ENCODE results near the gene DPF3. TPM values are rescaled to one million over a fixed set of nuclear protein-coding genes. Genes with fewer than 3 reads are reported as not detected.

The DPF3 gene
- total and polyA plus RNA-seq, 2 donors (not counting 1 experiment from before 2014, with no cell fraction given), result 3.4 to 10.2 TPM

DNA sequence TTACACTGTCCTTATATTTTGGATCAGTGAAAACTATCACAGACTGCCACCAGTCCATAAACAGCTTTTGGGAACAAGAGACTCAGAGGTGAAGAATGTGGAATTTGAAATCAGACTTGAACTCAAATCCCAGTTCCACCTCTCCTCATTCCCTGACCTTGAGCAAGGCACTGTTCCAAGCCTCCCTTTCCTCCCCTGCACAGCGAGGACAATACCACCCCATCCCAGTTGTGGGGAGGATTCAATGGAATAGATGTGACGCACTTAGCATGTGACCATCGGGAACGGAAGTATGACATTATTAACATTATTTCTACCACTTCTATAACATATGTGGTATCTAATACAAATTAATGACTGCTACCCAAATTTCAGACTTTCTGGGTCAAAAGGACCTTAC is 63.5 kb downstream of the DPF3 start:
- Histone ChIP-seq H4K20me1 (ENCODE audit: control insufficient read depth, insufficient read depth, low read length, poor library complexity, severe bottlenecking) (peaks cover 15% of the 10 kb centered on the region), H3K4me1 (ENCODE audit: control insufficient read depth in 2 of 2, insufficient read depth in 2 of 2, low read length in 2 of 2) (no peaks in the 10 kb centered on the region), H3K9me3 (ENCODE audit: control extremely low read depth in 1 of 3, control insufficient read depth in 2 of 3, insufficient read depth in 1 of 3, low read length in 2 of 3) (no peaks in the 10 kb centered on the region), H3K27ac (ENCODE audit: low read length in 2 of 2) (no peak overlapping the region), H3K9ac (ENCODE audit: low read length) (no peak overlapping the region), H3K27me3 (replicated peaks in 1 of 4; ENCODE audit: control extremely low read depth in 1 of 4, control insufficient read depth in 3 of 4, insufficient read depth in 4 of 4, low read length in 3 of 4) (no peaks in the 10 kb centered on the region), H3K4me3 (ENCODE audit: control extremely low read depth in 1 of 5, extremely low read depth in 1 of 5, insufficient read depth in 1 of 5, low read depth in 2 of 5, low read length in 4 of 5) (no peak overlapping the region), H2AFZ (ENCODE audit: insufficient read depth, low read depth, low read length, poor library complexity, severe bottlenecking) (no peak overlapping the region), H3K4me2 (replicated peaks; ENCODE audit: low read depth, low read length, poor library complexity, severe bottlenecking) (no peak overlapping the region), H3K36me3 (replicated peaks in 1 of 2; ENCODE audit: control extremely low read depth in 1 of 2, control insufficient read depth in 1 of 2, extremely low read depth in 1 of 2, insufficient read depth in 2 of 2, low read length in 1 of 2) (peaks cover 0 to 2% of the 10 kb centered on the region in 2 experiments), H3K79me2 (ENCODE audit: control insufficient read depth, insufficient read depth, low read length) (peaks cover 37% of the 10 kb centered on the region)
- no peak overlapping the region for H3K4me3 Mint-ChIP-seq
- TF ChIP-seq CTCF (IDR thresholded peaks at IDR 0.05) (no peak), EZH2 (IDR thresholded peaks at IDR 0.05; ENCODE audit: borderline replicate concordance, insufficient read depth, low read depth, low read length, poor library complexity, severe bottlenecking) (no peak)
- H3K9me3 Mint-ChIP-seq (ENCODE audit: insufficient read depth), result no peaks in the 10 kb centered on the region
- intact Hi-C loops (cut with micrococcal nuclease), result no loop called here
- ATAC-seq (ENCODE audit: low read depth), result no peak
- H3K4me1 Mint-ChIP-seq, result peaks cover 7% of the 10 kb centered on the region
- WGBS (ENCODE audit: insufficient coverage), result no CpG with 5 or more reads among the region's 4 CpGs
- no peak overlapping the region for H3K27ac Mint-ChIP-seq
- ChIA-PET POLR2A (no interaction called here), CTCF (no interaction called here)
- DNase-seq, result no peak
- H3K27me3 Mint-ChIP-seq, result no peaks in the 10 kb centered on the region

DNA sequence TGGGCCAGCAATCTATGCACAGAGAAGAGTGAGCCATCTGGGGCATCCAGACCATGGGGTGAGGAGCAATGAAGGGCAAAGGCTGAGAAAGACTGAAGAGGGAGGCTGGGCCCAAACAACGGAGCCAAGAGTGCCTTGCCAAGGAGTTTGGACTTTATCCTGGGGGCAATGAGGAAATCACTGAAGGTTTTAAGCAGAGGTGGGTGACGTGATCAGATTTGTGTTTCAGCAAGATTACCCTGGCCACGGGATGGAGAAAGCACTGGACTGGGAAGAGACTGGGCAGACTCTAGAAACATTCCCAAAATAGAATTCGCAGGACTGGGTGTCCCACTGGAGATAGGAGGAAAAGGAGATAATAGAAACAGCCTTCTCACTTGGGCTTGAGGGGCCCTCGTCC is 65.3 kb downstream of the DPF3 start:
- no peaks in the 10 kb centered on the region for H3K9me3 Mint-ChIP-seq (ENCODE audit: insufficient read depth)
- Histone ChIP-seq H2AFZ (ENCODE audit: insufficient read depth, low read depth, low read length, poor library complexity, severe bottlenecking) (no peak overlapping the region), H3K9me3 (ENCODE audit: control extremely low read depth in 1 of 3, control insufficient read depth in 2 of 3, insufficient read depth in 1 of 3, low read length in 2 of 3) (no peaks in the 10 kb centered on the region), H3K9ac (ENCODE audit: low read length) (no peak overlapping the region), H3K36me3 (replicated peaks in 1 of 2; ENCODE audit: control extremely low read depth in 1 of 2, control insufficient read depth in 1 of 2, extremely low read depth in 1 of 2, insufficient read depth in 2 of 2, low read length in 1 of 2) (peaks cover 0 to 2% of the 10 kb centered on the region in 2 experiments), H3K4me1 (ENCODE audit: control insufficient read depth in 2 of 2, insufficient read depth in 2 of 2, low read length in 2 of 2) (no peaks in the 10 kb centered on the region), H3K4me3 (ENCODE audit: control extremely low read depth in 1 of 5, extremely low read depth in 1 of 5, insufficient read depth in 1 of 5, low read depth in 2 of 5, low read length in 4 of 5) (no peak overlapping the region), H3K79me2 (ENCODE audit: control insufficient read depth, insufficient read depth, low read length) (peaks cover 40% of the 10 kb centered on the region), H3K4me2 (replicated peaks; ENCODE audit: low read depth, low read length, poor library complexity, severe bottlenecking) (no peak overlapping the region), H3K27ac (ENCODE audit: low read length in 2 of 2) (no peak overlapping the region), H3K27me3 (replicated peaks in 1 of 4; ENCODE audit: control extremely low read depth in 1 of 4, control insufficient read depth in 3 of 4, insufficient read depth in 4 of 4, low read length in 3 of 4) (no peaks in the 10 kb centered on the region), H4K20me1 (ENCODE audit: control insufficient read depth, insufficient read depth, low read length, poor library complexity, severe bottlenecking) (peaks cover 15% of the 10 kb centered on the region)
- 95% methylated on average over 2 of the region's 5 CpGs for WGBS (ENCODE audit: insufficient coverage)
- ATAC-seq (ENCODE audit: low read depth) (no peak), DNase-seq (no peak)
- no peak overlapping the region for H3K27ac Mint-ChIP-seq
- ChIA-PET CTCF (interaction anchor here (0.7 kb wide), 1 partner anchor 1364 kb away, joined by 3 read pairs; no protein-coding TSS in a partner anchor), POLR2A (no interaction called here)
- no peak for TF ChIP-seq EZH2 (IDR thresholded peaks at IDR 0.05; ENCODE audit: borderline replicate concordance, insufficient read depth, low read depth, low read length, poor library complexity, severe bottlenecking)
- TF ChIP-seq CTCF (IDR thresholded peaks at IDR 0.05), result no peak
- intact Hi-C loops (cut with micrococcal nuclease), result no loop called here
- H3K4me3 Mint-ChIP-seq, result no peak overlapping the region
- H3K27me3 Mint-ChIP-seq, result no peaks in the 10 kb centered on the region
- H3K4me1 Mint-ChIP-seq, result peaks cover 7% of the 10 kb centered on the region

Measured in B cell (primary cell).